SK-N-SH treated with all-trans-retinoic acid at 6 μM for 48 hours (cell line): ENCODE data around the gene OXA1L.

Experiments used
- ATAC-seq: fragments of 200-7000 bp; cut with Tn5 transposase; 3 replicates; pipeline ENCODE4 v1.9.1; 2020; ENCODE audit warnings: mild to moderate bottlenecking, moderate library complexity
- ARNTL ChIP-seq: fragments of 450-650 bp; formaldehyde crosslinking; IDR thresholded peaks from 2 replicates; pipeline ENCODE4 v1.5.0; 2020; ENCODE audit warnings: low read depth, mild to moderate bottlenecking, moderate library complexity, borderline replicate concordance
- BACH2 ChIP-seq: fragments of 250-450 bp; sonication (Bioruptor Pico); IDR thresholded peaks from 2 replicates; pipeline ENCODE4 v1.9.0; 2021; ENCODE audit warnings: mild to moderate bottlenecking, borderline replicate concordance
- CREB5 ChIP-seq: fragments of 250-450 bp; sonication (Bioruptor Pico); IDR thresholded peaks from 2 replicates; pipeline ENCODE4 v1.5.1; 2020; ENCODE audit warnings: low read depth, mild to moderate bottlenecking, moderate library complexity
- CSDC2 ChIP-seq: fragments of 250-450 bp; sonication (Bioruptor Pico); IDR thresholded peaks from 2 replicates; pipeline ENCODE4 v1.5.0; 2020; ENCODE audit warnings: mild to moderate bottlenecking, moderate library complexity
- ESRRG ChIP-seq: fragments of 250-450 bp; sonication (Bioruptor Pico); IDR thresholded peaks from 2 replicates; pipeline ENCODE4 v1.6.1; 2021; ENCODE audit warnings: mild to moderate bottlenecking
- GLIS3 ChIP-seq: fragments of 250-450 bp; sonication (Bioruptor Pico); IDR thresholded peaks from 2 replicates; pipeline ENCODE4 v1.5.0; 2020; ENCODE audit warnings: mild to moderate bottlenecking, moderate library complexity
- ISL1 ChIP-seq: fragments of 250-450 bp; sonication (Bioruptor Pico); IDR thresholded peaks from 2 replicates; pipeline ENCODE4 v2.1.2; 2022; ENCODE audit warnings: mild to moderate bottlenecking, moderate library complexity
- OSR1 ChIP-seq: fragments of 250-450 bp; sonication (Bioruptor Pico); IDR thresholded peaks from 2 replicates; pipeline ENCODE4 v1.8.0; 2022; ENCODE audit warnings: moderate library complexity, mild to moderate bottlenecking, inconsistent platforms
- PATZ1 ChIP-seq: fragments of 250-450 bp; sonication (Bioruptor Pico); IDR thresholded peaks from 2 replicates; pipeline ENCODE4 v1.8.0; 2020; ENCODE audit warnings: mild to moderate bottlenecking, moderate library complexity, borderline replicate concordance
- PPARA ChIP-seq: fragments of 250-450 bp; sonication (Bioruptor Pico); IDR thresholded peaks from 2 replicates; pipeline ENCODE4 v1.5.0; 2020; ENCODE audit warnings: mild to moderate bottlenecking, borderline replicate concordance
- RARB ChIP-seq: fragments of 250-450 bp; sonication (Bioruptor Pico); IDR thresholded peaks from 2 replicates; pipeline ENCODE4 v1.8.0; 2021; ENCODE audit warnings: mild to moderate bottlenecking, moderate library complexity
- SNAI2 ChIP-seq: fragments of 250-450 bp; sonication (Bioruptor Pico); IDR thresholded peaks from 2 replicates; pipeline ENCODE4 v1.5.0; 2020; ENCODE audit warnings: mild to moderate bottlenecking, moderate library complexity
- TCF4 ChIP-seq: fragments of 250-450 bp; sonication (Bioruptor Pico); IDR thresholded peaks from 2 replicates; pipeline ENCODE4 v1.8.0; 2021; ENCODE audit warnings: mild to moderate bottlenecking, moderate library complexity, borderline replicate concordance
- TOX ChIP-seq: fragments of 250-450 bp; sonication (Bioruptor Pico); IDR thresholded peaks from 2 replicates; pipeline ENCODE4 v1.8.0; 2021; ENCODE audit warnings: mild to moderate bottlenecking, moderate library complexity, borderline replicate concordance
- TSHZ2 ChIP-seq: fragments of 250-450 bp; sonication (Bioruptor Pico); IDR thresholded peaks from 2 replicates; pipeline ENCODE4 v1.5.0; 2020; ENCODE audit warnings: mild to moderate bottlenecking, moderate library complexity
- ZC3H10 ChIP-seq: fragments of 250-450 bp; sonication (Bioruptor Pico); IDR thresholded peaks from 2 replicates; pipeline ENCODE4 v1.5.1; 2021; ENCODE audit warnings: mild to moderate bottlenecking, moderate library complexity
- ZFP3 ChIP-seq: fragments of 250-450 bp; sonication (Bioruptor Pico); IDR thresholded peaks from 2 replicates; pipeline ENCODE4 v1.5.0; 2020; ENCODE audit warnings: mild to moderate bottlenecking, moderate library complexity
- ZFP30 ChIP-seq: fragments of 450-650 bp; formaldehyde crosslinking; IDR thresholded peaks from 2 replicates; pipeline ENCODE4 v1.5.0; 2022; ENCODE audit warnings: mild to moderate bottlenecking, moderate library complexity
- ZNF565 ChIP-seq: fragments of 450-650 bp; formaldehyde crosslinking; conservative IDR thresholded peaks from 2 replicates; pipeline ENCODE4 v1.5.0; 2020; ENCODE audit warnings: low read depth, mild to moderate bottlenecking, moderate library complexity
- ZNF70 ChIP-seq: fragments of 450-650 bp; formaldehyde crosslinking; IDR thresholded peaks from 2 replicates; pipeline ENCODE4 v1.5.0; 2020; ENCODE audit warnings: mild to moderate bottlenecking, moderate library complexity
- ZNF8 ChIP-seq: fragments of 450-650 bp; formaldehyde crosslinking; IDR thresholded peaks from 2 replicates; pipeline ENCODE4 v1.5.0; 2020; ENCODE audit warnings: mild to moderate bottlenecking, moderate library complexity
- TF ChIP-seq, protein P1 (sequence below): fragments of 250-450 bp; sonication (Bioruptor Pico); IDR thresholded peaks from 2 replicates; pipeline ENCODE4 v1.8.0; 2021; ENCODE audit warnings: low read depth, mild to moderate bottlenecking, moderate library complexity, borderline replicate concordance
- TF ChIP-seq, protein P2 (sequence below): fragments of 250-450 bp; sonication (Bioruptor Pico); IDR thresholded peaks from 2 replicates; pipeline ENCODE4 v1.5.1; 2021; ENCODE audit warnings: mild to moderate bottlenecking, moderate library complexity

Gene OXA1L

DNA sequence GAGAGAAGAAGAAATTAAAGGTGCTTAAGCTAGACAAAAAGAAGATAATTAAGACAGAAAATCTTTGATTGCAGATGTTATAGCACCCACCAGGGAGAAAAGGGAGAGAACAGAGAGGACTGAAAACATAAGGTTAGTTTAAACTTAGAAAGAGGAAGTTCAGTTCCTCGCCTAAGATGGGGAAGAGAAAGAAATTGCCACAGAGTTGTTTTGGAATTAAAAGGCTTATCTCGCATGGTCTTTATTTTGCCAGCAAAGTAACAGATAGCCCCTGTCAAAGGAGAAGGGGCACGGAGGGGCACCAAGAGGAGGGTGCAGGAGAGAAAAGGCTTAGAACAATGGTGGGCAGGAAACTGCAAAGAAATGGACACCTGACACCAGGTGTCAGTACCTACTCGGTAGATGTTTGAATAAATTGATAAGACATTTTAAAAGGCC, 17.8 kb upstream of the OXA1L start:
- no peak for ATAC-seq

GRCh38 chr14:22752422-22752821, 14.1 kb upstream of the OXA1L start:
- no peak for ATAC-seq
- TF ChIP-seq PPARA (CRISPR knock-in tag), result no peak
- TF ChIP-seq CSDC2 (CRISPR knock-in tag), result no peak
- no peak for TF ChIP-seq ISL1 (CRISPR knock-in tag)
- no peak for TF ChIP-seq OSR1 (CRISPR knock-in tag)
- no peak for TF ChIP-seq RARB (CRISPR knock-in tag)
- no peak for TF ChIP-seq PATZ1 (CRISPR knock-in tag)
- no peak for TF ChIP-seq ZFP3 (CRISPR knock-in tag)
- no peak for TF ChIP-seq SNAI2
- TF ChIP-seq TOX (CRISPR knock-in tag), result no peak
- TF ChIP-seq ZC3H10 (CRISPR knock-in tag), result no peak
- TF ChIP-seq ZNF565 (CRISPR knock-in tag), result no peak
- TF ChIP-seq ARNTL (CRISPR knock-in tag), result no peak

More for the DNA sequence above, 17.8 kb upstream of the OXA1L start:
- TF ChIP-seq ZFP3 (CRISPR knock-in tag), result no peak
- TF ChIP-seq, protein P1, sequence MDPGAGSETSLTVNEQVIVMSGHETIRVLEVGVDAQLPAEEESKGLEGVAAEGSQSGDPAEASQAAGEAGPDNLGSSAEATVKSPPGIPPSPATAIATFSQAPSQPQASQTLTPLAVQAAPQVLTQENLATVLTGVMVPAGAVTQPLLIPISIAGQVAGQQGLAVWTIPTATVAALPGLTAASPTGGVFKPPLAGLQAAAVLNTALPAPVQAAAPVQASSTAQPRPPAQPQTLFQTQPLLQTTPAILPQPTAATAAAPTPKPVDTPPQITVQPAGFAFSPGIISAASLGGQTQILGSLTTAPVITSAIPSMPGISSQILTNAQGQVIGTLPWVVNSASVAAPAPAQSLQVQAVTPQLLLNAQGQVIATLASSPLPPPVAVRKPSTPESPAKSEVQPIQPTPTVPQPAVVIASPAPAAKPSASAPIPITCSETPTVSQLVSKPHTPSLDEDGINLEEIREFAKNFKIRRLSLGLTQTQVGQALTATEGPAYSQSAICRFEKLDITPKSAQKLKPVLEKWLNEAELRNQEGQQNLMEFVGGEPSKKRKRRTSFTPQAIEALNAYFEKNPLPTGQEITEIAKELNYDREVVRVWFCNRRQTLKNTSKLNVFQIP (CRISPR knock-in tag), result no peak
- no peak for TF ChIP-seq CREB5 (CRISPR knock-in tag)
- TF ChIP-seq CSDC2 (CRISPR knock-in tag), result no peak
- TF ChIP-seq GLIS3 (CRISPR knock-in tag), result no peak
- no peak for TF ChIP-seq ESRRG
- no peak for TF ChIP-seq ISL1 (CRISPR knock-in tag)
- TF ChIP-seq TSHZ2 (CRISPR knock-in tag), result no peak
- TF ChIP-seq, protein P2, sequence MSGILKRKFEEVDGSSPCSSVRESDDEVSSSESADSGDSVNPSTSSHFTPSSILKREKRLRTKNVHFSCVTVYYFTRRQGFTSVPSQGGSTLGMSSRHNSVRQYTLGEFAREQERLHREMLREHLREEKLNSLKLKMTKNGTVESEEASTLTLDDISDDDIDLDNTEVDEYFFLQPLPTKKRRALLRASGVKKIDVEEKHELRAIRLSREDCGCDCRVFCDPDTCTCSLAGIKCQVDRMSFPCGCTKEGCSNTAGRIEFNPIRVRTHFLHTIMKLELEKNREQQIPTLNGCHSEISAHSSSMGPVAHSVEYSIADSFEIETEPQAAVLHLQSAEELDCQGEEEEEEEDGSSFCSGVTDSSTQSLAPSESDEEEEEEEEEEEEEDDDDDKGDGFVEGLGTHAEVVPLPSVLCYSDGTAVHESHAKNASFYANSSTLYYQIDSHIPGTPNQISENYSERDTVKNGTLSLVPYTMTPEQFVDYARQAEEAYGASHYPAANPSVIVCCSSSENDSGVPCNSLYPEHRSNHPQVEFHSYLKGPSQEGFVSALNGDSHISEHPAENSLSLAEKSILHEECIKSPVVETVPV (CRISPR knock-in tag), result no peak
- no peak for TF ChIP-seq ZNF8 (CRISPR knock-in tag)
- TF ChIP-seq TCF4 (CRISPR knock-in tag), result no peak
- no peak for TF ChIP-seq ZFP30 (CRISPR knock-in tag)
- no peak for TF ChIP-seq TOX (CRISPR knock-in tag)
- no peak for TF ChIP-seq ZNF70 (CRISPR knock-in tag)
- no peak for TF ChIP-seq OSR1 (CRISPR knock-in tag)
- no peak for TF ChIP-seq ZC3H10 (CRISPR knock-in tag)
- no peak for TF ChIP-seq PPARA (CRISPR knock-in tag)
- TF ChIP-seq ZNF565 (CRISPR knock-in tag), result no peak
- TF ChIP-seq SNAI2, result no peak
- TF ChIP-seq RARB (CRISPR knock-in tag), result no peak

GRCh38 chr14:22753586-22753985, 12.9 kb upstream of the OXA1L start:
- ATAC-seq, result no peak
- no peak for TF ChIP-seq ZNF8 (CRISPR knock-in tag)
- TF ChIP-seq PATZ1 (CRISPR knock-in tag), result no peak
- TF ChIP-seq BACH2 (CRISPR knock-in tag), result no peak
- no peak for TF ChIP-seq ZNF565 (CRISPR knock-in tag)
- no peak for TF ChIP-seq ZNF70 (CRISPR knock-in tag)
- TF ChIP-seq ESRRG, result no peak
- TF ChIP-seq SNAI2, result no peak
- TF ChIP-seq ISL1 (CRISPR knock-in tag), result no peak
- TF ChIP-seq ZFP3 (CRISPR knock-in tag), result no peak
- TF ChIP-seq RARB (CRISPR knock-in tag), result no peak
- TF ChIP-seq CREB5 (CRISPR knock-in tag), result no peak
- TF ChIP-seq GLIS3 (CRISPR knock-in tag), result no peak
- TF ChIP-seq CSDC2 (CRISPR knock-in tag), result no peak
